HG02678 (cell line): ENCODE data around the gene GKN2.
A peak's percentile ranks its signal among the peaks of the same experiment; 100 is the strongest.
"Not testable (repeated sequence)": the region's sequence is repeated elsewhere in the genome, so short reads cannot be mapped to it uniquely, and the experiment has no call there.

ENCODE experiments used
- ATAC-seq: cut with Tn5 transposase; IDR thresholded peaks from one replicate; pipeline ENCODE4 v1.9.1; 2021; ENCODE audit warnings: mild to moderate bottlenecking, moderate library complexity; ENCODE audit not compliant: unreplicated experiment

Gene GKN2

DNA sequence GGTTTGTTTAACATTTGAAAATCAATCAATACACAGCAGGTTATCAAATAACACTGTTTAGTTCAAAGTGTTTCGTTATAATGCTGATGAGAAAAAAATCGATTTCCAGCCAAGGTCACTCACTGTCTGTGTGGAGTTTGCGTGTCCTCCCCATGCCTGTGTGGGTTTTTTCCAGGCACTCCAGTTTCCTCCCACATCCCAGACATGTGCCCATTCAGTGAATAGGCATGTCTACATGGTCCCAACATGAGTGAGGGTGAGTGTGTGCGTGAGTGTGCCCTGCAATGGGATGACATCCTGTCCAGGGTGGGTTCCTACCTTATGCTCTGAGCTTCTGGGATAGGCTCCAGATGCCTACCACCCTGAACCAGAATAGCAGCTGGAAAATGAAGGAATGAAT lies 8.7 kb upstream of the GKN2 start:
- ATAC-seq = no peak

DNA sequence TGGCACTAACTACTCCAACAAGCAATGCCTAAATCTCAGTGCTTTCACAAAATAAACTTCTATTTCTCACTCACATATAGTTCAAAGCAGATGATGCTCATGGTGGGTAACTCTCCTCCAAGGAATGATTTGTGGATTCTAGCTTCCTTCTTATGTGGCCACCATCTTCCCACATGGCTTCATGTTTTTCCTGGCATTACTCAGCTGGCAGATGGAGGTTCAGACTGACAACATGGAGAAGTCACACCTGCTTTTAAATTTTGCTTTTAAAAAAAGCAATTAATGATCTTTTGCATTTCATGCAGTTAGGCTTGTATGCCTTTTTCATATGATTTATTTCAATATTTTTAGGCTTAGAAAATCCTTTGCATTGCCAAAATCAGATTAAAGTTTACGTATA lies 6.3 kb upstream of the GKN2 start:
- no peak for ATAC-seq

GRCh38 chr2:68955432-68955831 lies 2.7 kb upstream of the GKN2 start:
- not testable (repeated sequence) for ATAC-seq

GRCh38 chr2:68951899-68952298 lies 794 bp downstream of the GKN2 start:
- no peak for ATAC-seq

- ATAC-seq = no peak
These were observed 4.0 kb downstream of the GKN2 start for GRCh38 chr2:68948710-68949109.

DNA sequence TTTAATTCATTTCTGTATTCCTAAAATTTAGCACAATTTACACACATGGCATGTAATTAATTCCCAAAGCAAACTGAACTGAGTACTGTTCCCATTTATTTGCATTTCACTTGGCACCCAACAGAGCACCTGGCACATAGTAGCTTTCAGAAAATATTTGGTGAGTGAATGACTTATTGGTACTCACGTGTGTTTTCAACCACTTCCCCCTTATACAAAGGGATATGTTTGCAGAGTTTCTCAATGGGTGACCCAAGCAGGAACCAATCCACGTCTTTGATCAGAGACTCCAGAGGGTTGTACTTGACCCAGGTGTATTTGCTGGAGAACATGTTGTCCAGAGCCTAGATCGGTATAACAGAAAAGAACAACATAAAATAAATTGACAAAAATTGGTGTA lies 6.6 kb downstream of the GKN2 start:
- ATAC-seq = no peak

- peak; percentile 63 for ATAC-seq
These were observed 8.8 kb downstream of the GKN2 start for GRCh38 chr2:68943581-68944568.

DNA sequence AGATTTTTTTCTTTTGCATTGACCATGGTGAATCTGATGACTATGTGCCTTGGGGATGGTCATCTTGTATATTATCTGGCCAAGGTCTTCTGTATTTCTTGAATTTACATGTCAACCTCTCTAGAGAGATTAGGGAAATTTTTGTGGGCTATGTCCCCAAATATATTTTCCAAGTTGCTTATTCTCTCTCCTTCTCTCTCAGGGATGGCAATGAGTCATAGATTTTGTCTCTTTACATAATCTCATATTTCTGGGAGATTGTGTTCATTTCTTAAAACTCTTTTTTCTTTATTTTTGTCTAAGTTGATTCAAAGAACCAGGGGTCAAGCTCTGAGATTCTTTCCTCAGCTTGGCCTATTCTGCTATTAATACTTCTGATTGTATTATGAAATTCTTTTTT lies 9.9 kb downstream of the GKN2 start:
- ATAC-seq = no peak

DNA sequence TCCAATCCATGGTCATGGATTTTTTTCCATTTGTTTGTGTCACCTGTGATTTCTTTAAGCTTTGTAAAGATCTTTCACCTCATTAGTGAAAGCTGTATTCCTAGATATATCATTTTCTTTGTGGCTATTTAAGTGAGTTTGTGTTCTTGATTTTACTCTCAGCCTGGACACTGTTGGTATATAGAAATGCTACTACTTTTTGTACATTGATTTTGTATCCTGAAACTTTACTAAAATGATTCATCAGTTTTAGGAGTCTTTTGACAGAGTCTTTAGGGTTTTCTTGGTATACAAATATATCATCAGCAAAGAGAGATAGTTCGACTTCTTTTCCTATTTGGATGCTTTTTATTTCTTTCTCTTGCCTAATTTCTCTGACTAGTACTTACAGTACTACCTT lies 12.3 kb downstream of the GKN2 start:
- ATAC-seq = no peak

DNA sequence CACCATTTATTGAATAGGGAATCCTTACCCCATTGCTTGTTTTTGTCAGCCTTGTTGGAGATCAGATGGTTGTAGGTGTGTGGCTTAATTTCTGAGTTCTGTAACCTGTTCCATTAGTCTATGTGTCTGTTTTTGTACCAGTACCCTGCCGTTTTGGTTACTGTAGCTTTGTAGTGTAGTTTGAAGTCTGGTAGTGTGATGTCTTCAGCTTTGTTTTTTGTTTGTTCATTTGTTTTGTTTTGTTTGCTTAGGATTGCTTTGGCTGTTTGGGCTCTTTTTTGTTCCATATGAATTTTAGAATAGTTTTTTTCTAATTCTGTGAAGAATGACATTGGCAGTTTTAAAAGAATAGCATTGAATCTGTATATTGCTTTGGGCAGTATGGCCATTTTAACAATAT lies 12.7 kb downstream of the GKN2 start:
- no peak for ATAC-seq

DNA sequence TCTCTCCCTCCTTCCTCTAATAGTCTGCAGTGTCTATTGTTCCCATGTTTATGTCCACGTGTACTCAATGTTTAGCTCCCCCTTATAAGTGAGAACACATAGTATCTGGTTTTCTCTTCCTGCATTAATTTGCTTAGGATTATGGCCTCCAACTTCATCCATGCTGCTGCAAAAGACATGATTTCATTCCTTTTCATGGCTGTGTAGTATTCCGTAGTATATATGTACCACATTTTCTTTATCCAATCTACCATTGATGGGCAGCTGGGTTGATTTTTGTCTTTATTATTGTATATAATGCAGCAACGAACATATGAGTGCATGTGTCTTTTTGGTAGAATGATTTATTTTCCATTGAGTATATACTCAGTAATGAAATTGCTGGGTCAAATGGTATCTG lies 13.8 kb downstream of the GKN2 start:
- ATAC-seq = no peak

- ATAC-seq = no peak
These were observed 15.2 kb downstream of the GKN2 start for GRCh38 chr2:68937346-68938055.

GRCh38 chr2:68936889-68937288 lies 15.8 kb downstream of the GKN2 start:
- no peak for ATAC-seq

DNA sequence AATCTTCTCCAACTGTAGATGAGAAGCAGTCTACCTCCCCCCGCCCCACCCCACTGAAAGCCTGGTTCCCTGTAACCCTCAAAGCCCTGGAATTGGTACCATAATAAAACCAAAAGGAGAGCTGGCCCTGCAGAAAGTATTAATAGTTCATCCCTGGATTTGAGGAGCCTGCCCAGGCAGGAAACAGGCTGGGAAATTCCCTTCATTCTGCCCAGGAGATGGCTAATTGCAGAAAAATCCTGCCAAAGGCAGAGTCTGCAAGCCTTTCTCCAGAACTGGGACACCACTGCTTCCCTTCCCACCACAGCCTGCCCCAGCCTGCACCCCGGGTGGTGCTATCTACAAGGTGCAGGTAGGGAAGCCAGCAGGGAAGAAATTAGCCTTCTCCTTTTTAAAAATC lies 16.3 kb downstream of the GKN2 start:
- no peak for ATAC-seq

GRCh38 chr2:68935471-68935870 lies 17.2 kb downstream of the GKN2 start:
- ATAC-seq = no peak

DNA sequence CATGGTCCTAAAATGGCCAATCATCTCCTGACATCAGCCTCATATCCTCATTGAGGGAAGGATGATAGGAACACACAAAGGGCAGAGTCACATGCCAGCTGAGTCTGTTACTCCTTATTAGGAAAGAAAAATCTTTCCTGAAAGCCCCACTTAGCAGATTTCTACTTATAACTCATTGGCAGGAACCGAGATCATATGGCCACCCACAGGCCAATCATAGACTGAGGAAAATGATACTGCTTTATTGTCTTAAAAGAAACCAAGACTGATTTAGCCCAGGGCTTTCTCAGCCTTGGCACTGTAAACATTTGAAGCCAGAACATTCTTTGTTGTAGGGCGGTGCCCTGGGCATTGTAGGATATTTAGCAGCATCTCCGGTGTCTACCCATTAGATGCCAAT lies 18.7 kb downstream of the GKN2 start:
- ATAC-seq = no peak

DNA sequence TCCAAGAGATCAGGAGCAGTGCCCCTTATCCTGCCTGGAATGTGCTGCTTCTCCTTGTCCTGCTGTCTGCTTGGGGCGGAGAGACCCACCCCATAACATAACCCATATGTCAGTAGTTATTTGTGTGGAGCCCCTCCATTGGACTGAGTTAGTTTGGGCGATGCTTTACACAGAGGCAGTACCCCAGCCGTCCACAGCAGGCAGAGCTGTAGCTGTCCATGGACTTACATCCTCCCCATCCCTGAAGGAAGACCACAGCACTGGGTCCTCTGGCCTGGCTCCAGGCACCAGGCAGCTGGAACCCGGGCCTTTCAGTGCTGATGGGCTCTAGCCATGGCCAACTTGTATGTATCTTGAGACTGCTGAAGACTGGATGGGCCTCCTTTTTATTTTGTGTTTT lies 20.3 kb downstream of the GKN2 start:
- no peak for ATAC-seq

DNA sequence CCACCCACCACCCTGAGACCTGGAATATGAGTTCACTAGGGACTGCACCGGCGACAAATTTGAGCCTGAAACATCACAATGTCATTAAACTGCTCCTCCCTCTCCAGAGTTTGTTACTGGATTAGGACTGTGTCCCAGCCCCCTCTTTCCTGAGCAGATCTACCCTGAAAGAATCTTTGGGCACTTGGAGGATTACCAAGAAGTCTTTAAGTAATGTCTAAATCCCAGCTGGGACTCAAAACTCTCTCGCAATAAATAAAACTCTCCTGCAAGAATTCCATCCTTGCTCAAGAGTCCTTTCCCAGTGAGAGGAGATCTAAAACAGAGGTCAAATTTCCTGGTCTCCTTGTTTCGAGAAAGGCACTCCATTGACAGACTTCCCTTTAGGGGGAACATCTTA lies 20.9 kb downstream of the GKN2 start:
- ATAC-seq = no peak

DNA sequence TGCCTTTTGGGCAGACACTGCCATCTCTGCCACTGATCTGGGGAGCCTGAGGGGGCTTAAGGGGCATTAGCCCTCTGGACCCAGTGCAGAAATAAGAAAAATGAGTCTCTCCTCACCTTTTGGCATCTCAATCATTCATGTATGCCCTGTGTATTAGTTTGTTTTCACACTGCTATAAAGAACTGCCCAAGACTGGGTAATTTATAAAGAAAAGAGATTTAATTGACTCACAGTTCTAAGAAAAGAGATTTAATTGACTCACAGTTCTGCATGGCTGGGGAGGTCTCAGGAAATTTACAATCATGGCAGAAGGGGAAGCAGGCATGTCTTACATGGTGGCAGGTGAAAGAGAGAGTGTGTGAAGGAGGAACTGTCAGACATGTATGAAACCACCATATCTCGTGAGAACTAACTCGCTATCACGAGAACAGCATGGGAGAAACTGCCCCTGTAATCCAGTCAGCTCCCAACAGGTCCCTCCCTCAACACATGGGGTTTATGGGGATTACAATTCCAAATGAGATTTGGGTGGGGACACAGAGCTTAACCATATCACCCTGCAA lies 21.5 kb downstream of the GKN2 start:
- ATAC-seq = no peak

GRCh38 chr2:68926796-68927195 lies 25.9 kb downstream of the GKN2 start:
- no peak for ATAC-seq

DNA sequence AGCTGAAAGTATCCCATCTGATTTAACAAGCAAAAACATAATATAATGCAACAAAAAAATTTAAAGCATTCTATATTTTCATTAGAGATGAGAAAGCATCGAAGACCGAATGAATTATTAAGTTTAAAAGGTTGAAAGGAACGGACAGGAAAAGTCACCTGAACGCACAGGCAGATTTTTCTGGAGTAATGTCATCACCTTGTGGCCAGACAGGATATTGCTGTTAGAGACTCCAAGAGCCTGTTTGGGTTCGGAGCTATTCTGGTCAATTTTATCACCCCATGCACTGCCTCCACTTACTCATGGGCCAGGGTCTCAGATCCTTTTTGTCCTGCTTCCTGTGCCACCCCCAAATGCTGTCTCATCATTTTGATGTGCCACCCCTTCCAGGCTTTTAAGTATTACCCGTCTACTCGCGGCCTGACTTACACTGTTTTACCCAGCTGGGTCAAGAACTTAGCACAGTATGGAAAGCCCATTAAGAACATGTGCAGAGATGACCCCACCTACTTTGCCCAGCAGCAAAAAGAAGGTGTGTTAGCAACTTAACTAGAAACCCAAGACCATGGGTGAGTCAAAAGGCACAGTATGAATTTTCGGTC lies 27.3 kb downstream of the GKN2 start:
- ATAC-seq = no peak
